Vagina (tissue), 2 donors: Measurements from ENCODE around the gene SPAST.

ENCODE experiments used
- POLR2A ChIP-seq, 2 donors: fragments of 450-650 bp; IDR thresholded peaks; one replicate each; pipeline ENCODE4 v1.6.1; 2017; ENCODE audit warnings: antibody characterized with exemption in 2 of 2, mild to moderate bottlenecking in 2 of 2, moderate library complexity in 2 of 2
- POLR2AphosphoS5 ChIP-seq, 2 donors: sonication (generic); formaldehyde crosslinking; IDR thresholded peaks; one replicate each; pipeline ENCODE4 v1.9.0; 2017; ENCODE audit warnings: antibody characterized with exemption in 2 of 2, mild to moderate bottlenecking in 2 of 2, low read depth in 1 of 2; ENCODE audit not compliant: insufficient read depth in 1 of 2
- TF ChIP-seq, protein P1 (sequence below), 3 experiments: fragments of 450-650 bp in 2 of 3; fragments of 200-600 bp in 1 of 3; sonication (generic) in 1 of 3; IDR thresholded peaks; one replicate each; pipeline ENCODE4 v1.5.1; 2017 to 2019; ENCODE audit warnings: antibody characterized with exemption in 3 of 3, mild to moderate bottlenecking in 2 of 3, moderate library complexity in 2 of 3

DNA sequence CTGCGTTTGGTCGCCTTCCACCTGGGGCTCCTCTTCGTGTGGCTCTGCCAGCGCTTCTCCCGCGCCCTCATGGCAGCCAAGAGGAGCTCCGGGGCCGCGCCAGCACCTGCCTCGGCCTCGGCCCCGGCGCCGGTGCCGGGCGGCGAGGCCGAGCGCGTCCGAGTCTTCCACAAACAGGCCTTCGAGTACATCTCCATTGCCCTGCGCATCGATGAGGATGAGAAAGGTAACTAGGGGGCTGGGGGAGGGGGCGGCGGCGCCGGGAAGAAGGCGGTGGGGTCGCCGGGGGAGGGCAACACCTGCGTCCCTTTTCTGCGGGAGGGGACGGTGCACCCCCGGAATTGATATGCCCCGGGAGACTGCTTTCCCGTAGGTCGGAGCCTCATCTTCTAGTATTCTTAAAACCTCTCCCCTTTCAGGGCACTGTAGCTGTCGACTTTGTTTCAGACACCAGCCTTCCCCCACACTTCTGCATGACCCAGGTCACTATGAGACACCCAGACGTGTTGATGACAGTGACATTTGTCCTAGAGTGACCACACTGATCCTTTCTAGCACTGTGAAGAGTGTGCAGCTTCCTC is 755 bp downstream of the SPAST start:
- TF ChIP-seq, protein P1, sequence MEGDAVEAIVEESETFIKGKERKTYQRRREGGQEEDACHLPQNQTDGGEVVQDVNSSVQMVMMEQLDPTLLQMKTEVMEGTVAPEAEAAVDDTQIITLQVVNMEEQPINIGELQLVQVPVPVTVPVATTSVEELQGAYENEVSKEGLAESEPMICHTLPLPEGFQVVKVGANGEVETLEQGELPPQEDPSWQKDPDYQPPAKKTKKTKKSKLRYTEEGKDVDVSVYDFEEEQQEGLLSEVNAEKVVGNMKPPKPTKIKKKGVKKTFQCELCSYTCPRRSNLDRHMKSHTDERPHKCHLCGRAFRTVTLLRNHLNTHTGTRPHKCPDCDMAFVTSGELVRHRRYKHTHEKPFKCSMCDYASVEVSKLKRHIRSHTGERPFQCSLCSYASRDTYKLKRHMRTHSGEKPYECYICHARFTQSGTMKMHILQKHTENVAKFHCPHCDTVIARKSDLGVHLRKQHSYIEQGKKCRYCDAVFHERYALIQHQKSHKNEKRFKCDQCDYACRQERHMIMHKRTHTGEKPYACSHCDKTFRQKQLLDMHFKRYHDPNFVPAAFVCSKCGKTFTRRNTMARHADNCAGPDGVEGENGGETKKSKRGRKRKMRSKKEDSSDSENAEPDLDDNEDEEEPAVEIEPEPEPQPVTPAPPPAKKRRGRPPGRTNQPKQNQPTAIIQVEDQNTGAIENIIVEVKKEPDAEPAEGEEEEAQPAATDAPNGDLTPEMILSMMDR (IDR thresholded peaks at IDR 0.05) = no peak
- TF ChIP-seq POLR2AphosphoS5 (IDR thresholded peaks at IDR 0.05; ENCODE audit: insufficient read depth in 1 of 2, low read depth in 1 of 2) = no peak
- no peak for TF ChIP-seq POLR2A (IDR thresholded peaks at IDR 0.05)
